Testis (tissue), 2 donors: ENCODE data around the gene SSBP1.

Experiments
- POLR2A ChIP-seq: fragments of 450-650 bp; IDR thresholded peaks from one replicate; pipeline ENCODE4 v1.6.1; 2017; ENCODE audit warnings: antibody characterized with exemption, mild to moderate bottlenecking, moderate library complexity
- TF ChIP-seq, protein P1 (sequence below), 3 experiments: fragments of 450-650 bp in 2 of 3; fragments of 200-600 bp in 1 of 3; sonication (generic) in 1 of 3; IDR thresholded peaks; one replicate each; pipeline ENCODE4 v1.5.1; 2016 to 2019; ENCODE audit warnings: antibody characterized with exemption in 3 of 3, mild to moderate bottlenecking in 2 of 3, moderate library complexity in 1 of 3

DNA sequence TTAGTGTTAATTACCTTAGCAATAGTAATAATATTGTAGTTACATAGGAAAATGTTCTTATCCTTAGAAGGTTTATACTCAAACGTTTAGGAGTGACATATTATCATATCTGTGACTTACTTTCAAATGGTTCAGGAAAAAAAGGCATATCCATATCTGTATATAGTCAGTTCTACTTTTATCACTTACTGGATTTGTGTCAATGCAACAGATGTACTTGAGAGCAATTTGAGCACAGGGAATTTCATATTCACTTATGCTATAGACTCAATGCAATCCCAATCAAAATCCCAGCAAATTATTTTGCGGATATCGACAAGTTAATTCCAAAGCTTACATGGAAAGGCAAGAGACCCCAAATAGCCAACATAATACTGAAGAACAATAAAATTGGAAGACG is 46.2 kb upstream of the SSBP1 start:
- TF ChIP-seq, protein P1, sequence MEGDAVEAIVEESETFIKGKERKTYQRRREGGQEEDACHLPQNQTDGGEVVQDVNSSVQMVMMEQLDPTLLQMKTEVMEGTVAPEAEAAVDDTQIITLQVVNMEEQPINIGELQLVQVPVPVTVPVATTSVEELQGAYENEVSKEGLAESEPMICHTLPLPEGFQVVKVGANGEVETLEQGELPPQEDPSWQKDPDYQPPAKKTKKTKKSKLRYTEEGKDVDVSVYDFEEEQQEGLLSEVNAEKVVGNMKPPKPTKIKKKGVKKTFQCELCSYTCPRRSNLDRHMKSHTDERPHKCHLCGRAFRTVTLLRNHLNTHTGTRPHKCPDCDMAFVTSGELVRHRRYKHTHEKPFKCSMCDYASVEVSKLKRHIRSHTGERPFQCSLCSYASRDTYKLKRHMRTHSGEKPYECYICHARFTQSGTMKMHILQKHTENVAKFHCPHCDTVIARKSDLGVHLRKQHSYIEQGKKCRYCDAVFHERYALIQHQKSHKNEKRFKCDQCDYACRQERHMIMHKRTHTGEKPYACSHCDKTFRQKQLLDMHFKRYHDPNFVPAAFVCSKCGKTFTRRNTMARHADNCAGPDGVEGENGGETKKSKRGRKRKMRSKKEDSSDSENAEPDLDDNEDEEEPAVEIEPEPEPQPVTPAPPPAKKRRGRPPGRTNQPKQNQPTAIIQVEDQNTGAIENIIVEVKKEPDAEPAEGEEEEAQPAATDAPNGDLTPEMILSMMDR (IDR thresholded peaks at IDR 0.05): no peak
- TF ChIP-seq POLR2A: no peak
